HEK293 (cell line): ENCODE measurements around the gene TEX19.

Experiments used
- CTCF ChIA-PET: fragments of 350-600 bp; formaldehyde crosslinking; extraction: SDS; loops from one replicate; lab custom pipeline; 2021; ENCODE audit warnings: antibody characterized with exemption; lab: Yijun Ruan, JAX
- POLR2A ChIA-PET: fragments of 300-600 bp; formaldehyde crosslinking; extraction: SDS; loops from one replicate; lab custom pipeline; 2020; ENCODE audit warnings: antibody characterized with exemption, inconsistent platforms; lab: Yijun Ruan, JAX
- H3K27ac ChIP-seq: fragments of 200-500 bp; sonication (Bioruptor generic); 2 replicates; pipeline ENCODE4 v1.5.1; 2014; ENCODE audit warnings: low read depth, low read length, control low read depth, inconsistent platforms; ENCODE audit errors: extremely low read depth
- H3K36me3 ChIP-seq, 2 experiments: fragments of 200-500 bp in 1 of 2; sonication (Bioruptor generic) in 1 of 2; 1 replicate in 1 of 2; 2 replicates in 1 of 2; pipeline ENCODE4 v1.5.1; 2014 to 2017; ENCODE audit warnings: inconsistent platforms in 2 of 2, low read length in 2 of 2; ENCODE audit not compliant: control insufficient read depth in 2 of 2, insufficient read depth in 1 of 2
- H3K4me1 ChIP-seq: fragments of 200-500 bp; sonication (Bioruptor generic); 2 replicates; pipeline ENCODE4 v1.5.1; 2014; ENCODE audit warnings: mild to moderate bottlenecking, low read length, inconsistent platforms; ENCODE audit not compliant: control insufficient read depth, insufficient read depth
- H3K4me3 ChIP-seq: 2 replicates; pipeline ENCODE4 v1.5.1; 2011; ENCODE audit warnings: low read depth, mild to moderate bottlenecking, control low read depth, low read length, moderate library complexity
- H3K9me3 ChIP-seq: fragments of 200-500 bp; sonication (Bioruptor generic); 2 replicates; pipeline ENCODE4 v1.5.1; 2014; ENCODE audit warnings: low read depth, low read length, inconsistent platforms; ENCODE audit not compliant: control insufficient read depth, insufficient read depth
- CTCF ChIP-seq: fragments of 450-650 bp; formaldehyde crosslinking; IDR thresholded peaks from 2 replicates; pipeline ENCODE4 v1.5.1; 2016; ENCODE audit warnings: missing biosample characterization, missing genetic modification characterization
- GLI4 ChIP-seq: fragments of 450-650 bp; formaldehyde crosslinking; IDR thresholded peaks from 2 replicates; pipeline ENCODE4 v1.5.1; 2016; ENCODE audit warnings: missing biosample characterization, missing genetic modification characterization
- MZF1 ChIP-seq: fragments of 450-650 bp; formaldehyde crosslinking; IDR thresholded peaks from 2 replicates; pipeline ENCODE4 v1.5.1; 2017; ENCODE audit warnings: missing biosample characterization, missing genetic modification characterization, borderline replicate concordance
- OVOL3 ChIP-seq: fragments of 450-650 bp; formaldehyde crosslinking; IDR thresholded peaks from 2 replicates; pipeline ENCODE4 v1.5.1; 2016; ENCODE audit warnings: missing biosample characterization, missing genetic modification characterization
- ZBTB1 ChIP-seq: fragments of 450-650 bp; formaldehyde crosslinking; IDR thresholded peaks from 2 replicates; pipeline ENCODE4 v1.5.1; 2016; ENCODE audit warnings: missing biosample characterization, missing genetic modification characterization
- ZFHX2 ChIP-seq: fragments of 450-650 bp; formaldehyde crosslinking; conservative IDR thresholded peaks from 2 replicates; pipeline ENCODE4 v1.5.1; 2016; ENCODE audit warnings: missing biosample characterization, missing genetic modification characterization
- ZNF157 ChIP-seq: fragments of 450-650 bp; formaldehyde crosslinking; IDR thresholded peaks from 2 replicates; pipeline ENCODE4 v1.5.1; 2016; ENCODE audit warnings: missing biosample characterization, missing genetic modification characterization
- ZNF169 ChIP-seq: fragments of 450-650 bp; formaldehyde crosslinking; IDR thresholded peaks from 2 replicates; pipeline ENCODE4 v1.5.1; 2016; ENCODE audit warnings: missing biosample characterization, missing genetic modification characterization
- ZNF174 ChIP-seq: fragments of 450-650 bp; formaldehyde crosslinking; IDR thresholded peaks from 2 replicates; pipeline ENCODE4 v1.5.0; 2017; ENCODE audit warnings: missing biosample characterization, mild to moderate bottlenecking, missing genetic modification characterization
- ZNF214 ChIP-seq: fragments of 450-650 bp; formaldehyde crosslinking; IDR thresholded peaks from 2 replicates; pipeline ENCODE4 v1.5.1; 2017; ENCODE audit warnings: missing biosample characterization, mild to moderate bottlenecking, missing genetic modification characterization, borderline replicate concordance
- ZNF266 ChIP-seq: fragments of 450-650 bp; formaldehyde crosslinking; IDR thresholded peaks from 2 replicates; pipeline ENCODE4 v1.5.1; 2016; ENCODE audit warnings: missing biosample characterization, missing genetic modification characterization, low read depth
- ZNF274 ChIP-seq, 2 experiments: fragments of 200-500 bp in 1 of 2; fragments of 450-650 bp in 1 of 2; sonication (Bioruptor generic) in 1 of 2; formaldehyde crosslinking in 1 of 2; IDR thresholded peaks; 2 replicates each; pipeline versions ENCODE4 v1.5.1 to v1.6.1; 2014 to 2016; ENCODE audit warnings: borderline replicate concordance in 1 of 2, inconsistent platforms in 1 of 2, low read length in 1 of 2, missing biosample characterization in 1 of 2, missing genetic modification characterization in 1 of 2
- ZNF324 ChIP-seq: fragments of 450-650 bp; formaldehyde crosslinking; IDR thresholded peaks from 2 replicates; pipeline ENCODE4 v1.5.1; 2016; ENCODE audit warnings: missing biosample characterization, missing genetic modification characterization
- ZNF354C ChIP-seq: fragments of 450-650 bp; formaldehyde crosslinking; IDR thresholded peaks from 2 replicates; pipeline ENCODE4 v1.5.1; 2016; ENCODE audit warnings: missing biosample characterization, missing genetic modification characterization, low read depth, borderline replicate concordance
- ZNF37A ChIP-seq: fragments of 450-650 bp; IDR thresholded peaks from 2 replicates; pipeline ENCODE4 v1.5.1; 2018; ENCODE audit warnings: missing biosample characterization, missing genetic modification characterization
- ZNF394 ChIP-seq: fragments of 450-650 bp; formaldehyde crosslinking; IDR thresholded peaks from 2 replicates; pipeline ENCODE4 v1.5.1; 2016; ENCODE audit warnings: missing biosample characterization, missing genetic modification characterization, mild to moderate bottlenecking, moderate library complexity, borderline replicate concordance
- ZNF423 ChIP-seq: fragments of 450-650 bp; formaldehyde crosslinking; IDR thresholded peaks from 2 replicates; pipeline ENCODE4 v1.5.1; 2016; ENCODE audit warnings: missing biosample characterization, missing genetic modification characterization
- ZNF449 ChIP-seq: fragments of 450-650 bp; formaldehyde crosslinking; IDR thresholded peaks from 2 replicates; pipeline ENCODE4 v1.5.1; 2017; ENCODE audit warnings: missing biosample characterization, mild to moderate bottlenecking, missing genetic modification characterization, moderate library complexity
- ZNF473 ChIP-seq: fragments of 450-650 bp; formaldehyde crosslinking; IDR thresholded peaks from 2 replicates; pipeline ENCODE4 v1.5.1; 2017; ENCODE audit warnings: missing biosample characterization, missing genetic modification characterization
- ZNF488 ChIP-seq: fragments of 450-650 bp; formaldehyde crosslinking; IDR thresholded peaks from 2 replicates; pipeline ENCODE4 v1.5.1; 2016; ENCODE audit warnings: missing biosample characterization, missing genetic modification characterization
- ZNF600 ChIP-seq: fragments of 450-650 bp; formaldehyde crosslinking; IDR thresholded peaks from 2 replicates; pipeline ENCODE4 v1.5.1; 2016; ENCODE audit warnings: missing biosample characterization, missing genetic modification characterization
- ZNF610 ChIP-seq: fragments of 450-650 bp; formaldehyde crosslinking; IDR thresholded peaks from 2 replicates; pipeline ENCODE4 v1.5.1; 2016; ENCODE audit warnings: missing biosample characterization, missing genetic modification characterization, borderline replicate concordance
- ZNF670 ChIP-seq: fragments of 450-650 bp; formaldehyde crosslinking; IDR thresholded peaks from 2 replicates; pipeline ENCODE4 v1.5.1; 2016; ENCODE audit warnings: missing biosample characterization, missing genetic modification characterization, low read depth
- ZNF747 ChIP-seq: fragments of 450-650 bp; formaldehyde crosslinking; IDR thresholded peaks from 2 replicates; pipeline ENCODE4 v1.5.1; 2016; ENCODE audit warnings: missing biosample characterization, missing genetic modification characterization
- TF ChIP-seq, protein P1 (sequence below): fragments of 450-650 bp; formaldehyde crosslinking; optimal IDR thresholded peaks from 2 replicates; pipeline ENCODE3; 2016; ENCODE audit warnings: missing biosample characterization, mild to moderate bottlenecking, missing genetic modification characterization
- TF ChIP-seq, protein P2 (sequence below): sonication (generic); formaldehyde crosslinking; IDR thresholded peaks from 2 replicates; pipeline ENCODE4 v1.8.1; 2022; ENCODE audit warnings: mild to moderate bottlenecking, moderate library complexity, missing genetic modification reagents
- TF ChIP-seq, protein P3 (sequence below): fragments of 450-650 bp; formaldehyde crosslinking; IDR thresholded peaks from 2 replicates; pipeline ENCODE4 v1.5.1; 2016; ENCODE audit warnings: missing biosample characterization, missing genetic modification characterization

The TEX19 gene

GRCh38 chr17:82351713-82352488 lies 7.1 kb upstream of the TEX19 start (continued):
- TF ChIP-seq, protein P1, sequence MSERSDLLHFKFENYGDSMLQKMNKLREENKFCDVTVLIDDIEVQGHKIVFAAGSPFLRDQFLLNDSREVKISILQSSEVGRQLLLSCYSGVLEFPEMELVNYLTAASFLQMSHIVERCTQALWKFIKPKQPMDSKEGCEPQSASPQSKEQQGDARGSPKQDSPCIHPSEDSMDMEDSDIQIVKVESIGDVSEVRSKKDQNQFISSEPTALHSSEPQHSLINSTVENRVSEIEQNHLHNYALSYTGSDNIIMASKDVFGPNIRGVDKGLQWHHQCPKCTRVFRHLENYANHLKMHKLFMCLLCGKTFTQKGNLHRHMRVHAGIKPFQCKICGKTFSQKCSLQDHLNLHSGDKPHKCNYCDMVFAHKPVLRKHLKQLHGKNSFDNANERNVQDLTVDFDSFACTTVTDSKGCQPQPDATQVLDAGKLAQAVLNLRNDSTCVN (tag by site-specific recombination): peak; percentile 16
- TF ChIP-seq ZNF324 (tag by site-specific recombination) (0 out of 2 replicates have a peak, but pooled peaks have one; percentile 53), ZNF394 (tag by site-specific recombination) (0 out of 2 replicates have a peak, but pooled peaks have one; percentile 26), ZNF423 (tag by site-specific recombination) (peak; percentile 73)
- TF ChIP-seq, all 188 proteins: peak for 22

- ChIA-PET POLR2A (interaction anchor here (0.7 kb wide), 2 partner anchors 161 to 201 kb away, joined by 6 to 7 read pairs; no protein-coding TSS in a partner anchor), CTCF (interaction anchor here (2.1 kb wide), 1 partner anchor 9 kb away, joined by 10 read pairs; no protein-coding TSS in a partner anchor)
Measured at GRCh38 chr17:82353484-82353883, 5.6 kb upstream of the TEX19 start.

DNA sequence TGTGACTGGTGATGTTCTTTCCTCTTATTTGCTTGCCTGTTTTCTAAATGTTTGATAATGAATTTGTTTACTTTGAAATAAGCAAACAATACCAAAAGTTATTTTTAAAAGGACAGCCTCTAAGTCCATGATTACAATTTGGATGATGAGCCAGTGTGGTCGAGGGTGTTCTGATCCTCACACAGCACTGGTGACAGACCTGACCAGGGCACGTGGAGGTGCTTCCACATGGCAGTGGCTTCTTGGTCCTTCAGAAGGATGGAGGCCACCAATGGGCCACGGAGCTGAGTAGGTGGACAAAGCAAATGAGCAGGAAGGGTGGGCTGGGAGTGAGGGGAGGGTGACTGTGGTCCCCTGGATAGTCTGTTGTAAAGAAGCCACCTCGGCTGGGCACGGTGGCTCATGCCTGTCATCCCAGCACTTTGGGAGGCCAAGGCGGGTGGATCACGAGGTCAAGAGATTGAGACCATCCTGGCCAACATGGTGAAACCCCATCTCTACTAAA lies 4.2 kb upstream of the TEX19 start:
- no peak overlapping the region for H3K27ac ChIP-seq
- H3K4me1 ChIP-seq: no peaks in the 10 kb centered on the region
- H3K9me3 ChIP-seq: no peaks in the 10 kb centered on the region
- H3K4me3 ChIP-seq: no peak overlapping the region
- ChIA-PET CTCF (interaction anchor here (0.6 kb wide), 1 partner anchor 123 kb away, joined by 3 read pairs; no protein-coding TSS in a partner anchor), POLR2A (no interaction called here)
- no peaks in the 10 kb centered on the region for H3K36me3 ChIP-seq
- no peak for TF ChIP-seq ZNF449 (tag by site-specific recombination)
- TF ChIP-seq ZNF354C (tag by site-specific recombination): no peak
- no peak for TF ChIP-seq ZNF670 (tag by site-specific recombination)
- TF ChIP-seq CTCF (tag by site-specific recombination): no peak
- TF ChIP-seq ZBTB1 (tag by site-specific recombination): no peak
- TF ChIP-seq ZNF488 (tag by site-specific recombination): no peak

More at GRCh38 chr17:82353484-82353883, 5.6 kb upstream of the TEX19 start:
- Histone ChIP-seq H3K27ac (no peak overlapping the region), H3K4me1 (no peaks in the 10 kb centered on the region), H3K9me3 (no peaks in the 10 kb centered on the region), H3K36me3 (no peaks in the 10 kb centered on the region), H3K4me3 (no peak overlapping the region)
- TF ChIP-seq ZFHX2 (tag by site-specific recombination) (no peak), ZNF214 (tag by site-specific recombination) (no peak), ZNF169 (tag by site-specific recombination) (no peak), ZNF600 (no peak), GLI4 (tag by site-specific recombination) (no peak), ZNF473 (no peak), ZNF174 (tag by site-specific recombination) (no peak), ZNF274 (IDR thresholded peaks at IDR 0.05; ENCODE audit: low read length) (no peak), ZNF274 (tag by site-specific recombination; IDR thresholded peaks at IDR 0.05; ENCODE audit: borderline replicate concordance) (no peak), MZF1 (tag by site-specific recombination) (no peak), OVOL3 (no peak), ZNF266 (tag by site-specific recombination) (no peak), ZNF157 (no peak), ZNF394 (tag by site-specific recombination) (no peak), ZNF670 (tag by site-specific recombination) (no peak), ZNF37A (tag by site-specific recombination) (no peak), ZNF610 (tag by site-specific recombination) (no peak), ZNF747 (tag by site-specific recombination) (no peak)
- TF ChIP-seq, protein P2, sequence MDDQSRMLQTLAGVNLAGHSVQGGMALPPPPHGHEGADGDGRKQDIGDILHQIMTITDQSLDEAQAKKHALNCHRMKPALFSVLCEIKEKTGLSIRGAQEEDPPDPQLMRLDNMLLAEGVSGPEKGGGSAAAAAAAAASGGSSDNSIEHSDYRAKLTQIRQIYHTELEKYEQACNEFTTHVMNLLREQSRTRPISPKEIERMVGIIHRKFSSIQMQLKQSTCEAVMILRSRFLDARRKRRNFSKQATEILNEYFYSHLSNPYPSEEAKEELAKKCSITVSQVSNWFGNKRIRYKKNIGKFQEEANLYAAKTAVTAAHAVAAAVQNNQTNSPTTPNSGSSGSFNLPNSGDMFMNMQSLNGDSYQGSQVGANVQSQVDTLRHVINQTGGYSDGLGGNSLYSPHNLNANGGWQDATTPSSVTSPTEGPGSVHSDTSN (CRISPR knock-in tag): no peak
- TF ChIP-seq, protein P3, sequence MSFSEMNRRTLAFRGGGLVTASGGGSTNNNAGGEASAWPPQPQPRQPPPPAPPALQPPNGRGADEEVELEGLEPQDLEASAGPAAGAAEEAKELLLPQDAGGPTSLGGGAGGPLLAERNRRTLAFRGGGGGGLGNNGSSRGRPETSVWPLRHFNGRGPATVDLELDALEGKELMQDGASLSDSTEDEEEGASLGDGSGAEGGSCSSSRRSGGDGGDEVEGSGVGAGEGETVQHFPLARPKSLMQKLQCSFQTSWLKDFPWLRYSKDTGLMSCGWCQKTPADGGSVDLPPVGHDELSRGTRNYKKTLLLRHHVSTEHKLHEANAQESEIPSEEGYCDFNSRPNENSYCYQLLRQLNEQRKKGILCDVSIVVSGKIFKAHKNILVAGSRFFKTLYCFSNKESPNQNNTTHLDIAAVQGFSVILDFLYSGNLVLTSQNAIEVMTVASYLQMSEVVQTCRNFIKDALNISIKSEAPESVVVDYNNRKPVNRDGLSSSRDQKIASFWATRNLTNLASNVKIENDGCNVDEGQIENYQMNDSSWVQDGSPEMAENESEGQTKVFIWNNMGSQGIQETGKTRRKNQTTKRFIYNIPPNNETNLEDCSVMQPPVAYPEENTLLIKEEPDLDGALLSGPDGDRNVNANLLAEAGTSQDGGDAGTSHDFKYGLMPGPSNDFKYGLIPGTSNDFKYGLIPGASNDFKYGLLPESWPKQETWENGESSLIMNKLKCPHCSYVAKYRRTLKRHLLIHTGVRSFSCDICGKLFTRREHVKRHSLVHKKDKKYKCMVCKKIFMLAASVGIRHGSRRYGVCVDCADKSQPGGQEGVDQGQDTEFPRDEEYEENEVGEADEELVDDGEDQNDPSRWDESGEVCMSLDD (tag by site-specific recombination): no peak
